ENCODE results near the gene PNLIPRP1. TPM values are rescaled to one million over a fixed set of nuclear protein-coding genes. Genes with fewer than 3 reads are reported as not detected.

Gene PNLIPRP1
- total RNA-seq, 6 donors from 2014 or later, result 0.66 to 1.7 TPM; not detected in 4

DNA sequence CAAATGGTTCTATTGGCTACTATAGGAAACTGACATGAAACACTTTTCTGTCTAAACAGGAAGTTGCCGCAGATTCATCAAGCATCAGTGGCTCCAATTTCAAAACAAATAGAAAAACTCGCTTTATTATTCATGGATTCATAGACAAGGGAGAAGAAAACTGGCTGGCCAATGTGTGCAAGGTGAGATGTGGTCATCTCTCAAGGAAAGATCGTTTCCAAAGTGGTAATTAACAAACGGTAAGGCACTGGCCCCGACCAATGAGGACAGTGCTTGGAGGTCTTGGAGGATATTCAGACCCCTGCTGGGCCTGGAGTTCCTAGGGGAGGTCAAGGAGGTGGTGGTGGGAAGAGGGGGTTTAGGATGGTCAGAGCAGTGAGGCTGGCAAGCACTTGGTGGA lies 42.5 kb upstream of the PNLIPRP1 start:
- Histone ChIP-seq H3K36me3 (no peaks in the 10 kb centered on the region), H3K27ac (no peak overlapping the region), H3K4me1 (no peaks in the 10 kb centered on the region), H3K27me3 (no peaks in the 10 kb centered on the region), H3K9me3 (no peaks in the 10 kb centered on the region), H3K4me3 (no peak overlapping the region)
- 75 to 77% methylated on average over 5 of the region's 5 CpGs for WGBS, 2 donors
- DNase-seq (no peak), ATAC-seq (ENCODE audit: low FRiP score in 2 of 2) (no peak)
- TF ChIP-seq POLR2A (IDR thresholded peaks at IDR 0.05), result no peak

DNA sequence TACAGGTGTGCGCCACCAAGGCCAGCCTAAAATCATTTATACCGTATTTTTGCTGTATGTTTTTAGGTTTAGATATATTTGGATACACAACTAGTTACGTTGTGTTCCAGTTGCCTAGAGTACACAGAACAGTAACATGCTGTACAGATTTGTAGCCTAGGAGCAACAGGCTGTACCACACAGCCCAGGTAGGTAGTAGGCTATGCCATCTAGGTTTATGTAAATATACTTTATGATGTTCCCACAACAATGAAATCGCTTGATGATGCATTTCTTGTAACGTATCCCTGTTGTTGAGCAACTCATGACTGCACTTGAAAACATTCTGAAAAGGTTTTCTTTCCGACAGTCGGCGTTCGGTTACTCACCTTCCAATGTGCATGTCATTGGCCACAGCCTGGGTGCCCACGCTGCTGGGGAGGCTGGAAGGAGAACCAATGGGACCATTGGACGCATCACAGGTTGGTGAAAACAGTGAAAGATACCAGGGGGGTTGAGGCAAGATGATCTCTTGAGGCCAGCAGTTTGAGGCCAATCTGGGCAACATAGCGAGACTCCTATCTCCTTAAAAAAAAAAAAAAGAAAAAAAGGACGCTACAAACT lies 37.3 kb upstream of the PNLIPRP1 start:
- Histone ChIP-seq H3K27ac (no peak overlapping the region), H3K27me3 (no peaks in the 10 kb centered on the region), H3K9me3 (no peaks in the 10 kb centered on the region), H3K36me3 (no peaks in the 10 kb centered on the region), H3K4me3 (no peak overlapping the region), H3K4me1 (no peaks in the 10 kb centered on the region)
- TF ChIP-seq EP300 (IDR thresholded peaks at IDR 0.05), result no peak
- TF ChIP-seq, protein P1, sequence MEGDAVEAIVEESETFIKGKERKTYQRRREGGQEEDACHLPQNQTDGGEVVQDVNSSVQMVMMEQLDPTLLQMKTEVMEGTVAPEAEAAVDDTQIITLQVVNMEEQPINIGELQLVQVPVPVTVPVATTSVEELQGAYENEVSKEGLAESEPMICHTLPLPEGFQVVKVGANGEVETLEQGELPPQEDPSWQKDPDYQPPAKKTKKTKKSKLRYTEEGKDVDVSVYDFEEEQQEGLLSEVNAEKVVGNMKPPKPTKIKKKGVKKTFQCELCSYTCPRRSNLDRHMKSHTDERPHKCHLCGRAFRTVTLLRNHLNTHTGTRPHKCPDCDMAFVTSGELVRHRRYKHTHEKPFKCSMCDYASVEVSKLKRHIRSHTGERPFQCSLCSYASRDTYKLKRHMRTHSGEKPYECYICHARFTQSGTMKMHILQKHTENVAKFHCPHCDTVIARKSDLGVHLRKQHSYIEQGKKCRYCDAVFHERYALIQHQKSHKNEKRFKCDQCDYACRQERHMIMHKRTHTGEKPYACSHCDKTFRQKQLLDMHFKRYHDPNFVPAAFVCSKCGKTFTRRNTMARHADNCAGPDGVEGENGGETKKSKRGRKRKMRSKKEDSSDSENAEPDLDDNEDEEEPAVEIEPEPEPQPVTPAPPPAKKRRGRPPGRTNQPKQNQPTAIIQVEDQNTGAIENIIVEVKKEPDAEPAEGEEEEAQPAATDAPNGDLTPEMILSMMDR (IDR thresholded peaks at IDR 0.05), result no peak
- 90 to 91% methylated on average over 13 of the region's 13 CpGs for WGBS, 2 donors
- no peak for ATAC-seq (ENCODE audit: low FRiP score in 2 of 2)
- DNase-seq, result no peak

DNA sequence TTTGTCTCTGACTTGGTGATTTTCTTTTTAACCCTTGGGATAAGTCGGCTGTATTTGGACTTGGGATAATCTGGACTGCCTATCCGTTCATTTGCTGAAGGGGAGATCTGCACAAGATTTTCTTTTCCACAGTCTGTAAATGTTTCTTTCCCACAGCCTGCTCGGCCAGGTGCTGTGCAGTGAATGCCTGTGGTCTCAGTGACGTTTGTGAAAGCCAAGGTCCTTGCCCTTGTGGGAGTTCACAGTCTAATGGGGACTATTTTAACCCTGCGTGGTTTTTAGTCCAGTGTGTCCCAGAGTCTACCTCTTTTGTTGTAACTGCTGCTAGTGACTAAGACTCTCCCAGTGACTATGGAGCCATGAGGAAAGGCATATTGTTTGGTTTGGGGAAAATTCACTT lies 36.1 kb upstream of the PNLIPRP1 start:
- 60% methylated on average over 5 of the region's 5 CpGs for WGBS, 2 donors
- no peak for ATAC-seq (ENCODE audit: low FRiP score in 2 of 2)

DNA sequence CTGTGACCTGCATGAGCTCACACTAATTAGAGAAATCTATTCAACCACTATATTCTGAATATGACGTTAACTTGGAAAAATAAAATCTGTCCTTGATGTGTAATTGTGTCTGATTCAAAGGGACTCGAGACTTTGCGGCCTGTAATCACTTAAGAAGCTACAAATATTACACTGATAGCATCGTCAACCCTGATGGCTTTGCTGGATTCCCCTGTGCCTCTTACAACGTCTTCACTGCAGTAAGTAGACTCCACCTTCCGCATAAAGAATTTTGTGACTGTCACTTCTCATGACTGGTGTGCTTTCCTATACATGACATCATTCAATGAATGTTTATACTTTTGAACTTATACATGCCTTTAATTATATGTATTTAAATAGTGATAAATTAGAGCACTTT lies 34.9 kb upstream of the PNLIPRP1 start:
- Histone ChIP-seq H3K27ac (no peak overlapping the region), H3K27me3 (no peaks in the 10 kb centered on the region), H3K4me1 (no peaks in the 10 kb centered on the region), H3K36me3 (no peaks in the 10 kb centered on the region), H3K4me3 (no peak overlapping the region), H3K9me3 (no peaks in the 10 kb centered on the region)
- TF ChIP-seq, protein P1 (IDR thresholded peaks at IDR 0.05), result no peak
- TF ChIP-seq POLR2AphosphoS5 (IDR thresholded peaks at IDR 0.05) (no peak), POLR2A (IDR thresholded peaks at IDR 0.05) (no peak), EP300 (IDR thresholded peaks at IDR 0.05) (no peak)
- WGBS, 2 donors, result 80 to 82% methylated on average over 6 of the region's 6 CpGs
- no peak for ATAC-seq (ENCODE audit: low FRiP score in 2 of 2)
- DNase-seq, result no peak

More for the DNA sequence above, 36.1 kb upstream of the PNLIPRP1 start:
- no peak for DNase-seq
- TF ChIP-seq POLR2A (IDR thresholded peaks at IDR 0.05) (no peak), EP300 (IDR thresholded peaks at IDR 0.05) (no peak), POLR2AphosphoS5 (IDR thresholded peaks at IDR 0.05) (no peak)
- TF ChIP-seq, protein P1 (IDR thresholded peaks at IDR 0.05), result no peak
- H3K4me1 ChIP-seq, result no peaks in the 10 kb centered on the region
- H3K4me3 ChIP-seq, result no peak overlapping the region
- no peaks in the 10 kb centered on the region for H3K36me3 ChIP-seq
- no peaks in the 10 kb centered on the region for H3K27me3 ChIP-seq
- H3K9me3 ChIP-seq, result no peaks in the 10 kb centered on the region
- H3K27ac ChIP-seq, result no peak overlapping the region

DNA sequence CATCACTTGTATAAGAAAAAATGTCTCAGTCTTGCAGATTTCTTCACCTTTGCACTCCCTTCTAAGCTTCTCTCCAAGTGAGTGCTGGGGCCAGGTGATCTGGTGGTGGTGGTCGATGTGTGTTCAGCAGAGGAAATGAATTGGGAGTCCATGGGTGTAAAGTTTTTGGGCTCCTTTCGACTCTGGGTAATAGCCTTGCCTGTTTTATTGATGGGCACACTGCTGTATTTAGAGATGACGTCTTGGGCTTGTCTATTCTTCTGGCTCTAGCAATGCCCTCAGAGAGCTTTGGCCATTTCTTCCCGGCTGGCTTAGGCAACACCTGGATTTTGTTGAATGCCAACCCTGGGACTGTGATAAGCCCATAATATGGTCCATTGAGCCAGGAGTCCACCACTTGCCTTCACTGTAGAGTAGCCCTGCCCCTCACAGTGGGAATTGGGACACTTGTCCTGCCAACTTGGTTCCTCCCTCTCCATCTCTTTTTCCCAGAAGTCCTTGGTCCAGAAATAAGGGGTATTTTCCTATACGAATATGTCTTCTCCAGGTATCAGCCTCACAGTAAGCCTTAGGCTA lies 33.4 kb upstream of the PNLIPRP1 start:
- no peak for DNase-seq
- H3K4me1 ChIP-seq, result no peaks in the 10 kb centered on the region
- ATAC-seq (ENCODE audit: low FRiP score in 2 of 2), result no peak
- H3K9me3 ChIP-seq, result no peaks in the 10 kb centered on the region
- no peak for TF ChIP-seq POLR2A (IDR thresholded peaks at IDR 0.05)
- TF ChIP-seq POLR2AphosphoS5 (IDR thresholded peaks at IDR 0.05), result no peak
- TF ChIP-seq EP300 (IDR thresholded peaks at IDR 0.05), result no peak
- TF ChIP-seq, protein P1 (IDR thresholded peaks at IDR 0.05), result no peak
- WGBS, 2 donors, result 76 to 86% methylated on average over 5 of the region's 5 CpGs
- no peaks in the 10 kb centered on the region for H3K36me3 ChIP-seq
- no peaks in the 10 kb centered on the region for H3K27me3 ChIP-seq
- no peak overlapping the region for H3K27ac ChIP-seq
- H3K4me3 ChIP-seq, result no peak overlapping the region
